Measurements from ENCODE around the gene TRMT6. TPM values are rescaled to one million over a fixed set of nuclear protein-coding genes. Genes with fewer than 3 reads are reported as not detected.

Gene TRMT6
- total RNA-seq, 3 donors from 2014 or later = 8.3 to 10.5 (median 9.2) TPM

DNA sequence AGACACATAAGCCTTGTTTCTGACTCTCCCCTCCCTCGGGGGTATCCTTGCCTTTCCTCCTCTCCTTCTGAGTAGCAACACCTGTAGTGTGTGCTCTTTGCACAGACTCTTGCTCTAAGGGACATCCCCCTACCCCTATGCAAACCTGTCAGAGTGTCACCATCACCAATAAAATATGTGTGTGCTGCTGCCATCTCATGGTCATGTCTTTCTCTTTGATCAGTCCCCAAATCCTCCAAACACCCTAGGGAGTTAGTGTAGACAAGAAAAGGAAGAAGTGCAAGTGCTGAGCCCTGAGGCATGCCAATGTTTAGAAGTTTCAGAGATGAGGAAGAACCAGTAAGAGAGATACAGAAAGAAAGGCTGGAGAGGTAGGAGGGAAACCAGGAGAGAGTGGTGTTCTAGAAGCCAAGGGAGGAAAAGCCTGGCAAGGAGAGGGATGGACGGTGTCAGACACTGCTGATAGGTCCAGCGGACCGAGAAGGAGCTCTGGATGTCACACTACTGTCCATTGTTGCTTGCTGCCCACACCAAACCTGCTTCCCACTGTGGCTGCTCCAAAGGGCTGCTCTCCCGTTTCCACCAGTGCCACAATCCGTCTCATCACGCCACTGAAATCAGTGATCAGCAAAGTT lies 16.4 kb downstream of the TRMT6 start:
- Histone ChIP-seq H3K9me3 (no peaks in the 10 kb centered on the region), H3K4me1 (ENCODE audit: low read depth) (no peaks in the 10 kb centered on the region), H3K36me3 (ENCODE audit: low read depth) (no peaks in the 10 kb centered on the region), H3K4me3 (no peak overlapping the region)
- DNase-seq (peak in 1 of 3 donors; percentile 27), ATAC-seq (no peak)
- TF ChIP-seq, protein P1, sequence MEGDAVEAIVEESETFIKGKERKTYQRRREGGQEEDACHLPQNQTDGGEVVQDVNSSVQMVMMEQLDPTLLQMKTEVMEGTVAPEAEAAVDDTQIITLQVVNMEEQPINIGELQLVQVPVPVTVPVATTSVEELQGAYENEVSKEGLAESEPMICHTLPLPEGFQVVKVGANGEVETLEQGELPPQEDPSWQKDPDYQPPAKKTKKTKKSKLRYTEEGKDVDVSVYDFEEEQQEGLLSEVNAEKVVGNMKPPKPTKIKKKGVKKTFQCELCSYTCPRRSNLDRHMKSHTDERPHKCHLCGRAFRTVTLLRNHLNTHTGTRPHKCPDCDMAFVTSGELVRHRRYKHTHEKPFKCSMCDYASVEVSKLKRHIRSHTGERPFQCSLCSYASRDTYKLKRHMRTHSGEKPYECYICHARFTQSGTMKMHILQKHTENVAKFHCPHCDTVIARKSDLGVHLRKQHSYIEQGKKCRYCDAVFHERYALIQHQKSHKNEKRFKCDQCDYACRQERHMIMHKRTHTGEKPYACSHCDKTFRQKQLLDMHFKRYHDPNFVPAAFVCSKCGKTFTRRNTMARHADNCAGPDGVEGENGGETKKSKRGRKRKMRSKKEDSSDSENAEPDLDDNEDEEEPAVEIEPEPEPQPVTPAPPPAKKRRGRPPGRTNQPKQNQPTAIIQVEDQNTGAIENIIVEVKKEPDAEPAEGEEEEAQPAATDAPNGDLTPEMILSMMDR (IDR thresholded peaks at IDR 0.05) = no peak
- intact Hi-C loops (cut with DNase I, micrococcal nuclease) = no loop called here

DNA sequence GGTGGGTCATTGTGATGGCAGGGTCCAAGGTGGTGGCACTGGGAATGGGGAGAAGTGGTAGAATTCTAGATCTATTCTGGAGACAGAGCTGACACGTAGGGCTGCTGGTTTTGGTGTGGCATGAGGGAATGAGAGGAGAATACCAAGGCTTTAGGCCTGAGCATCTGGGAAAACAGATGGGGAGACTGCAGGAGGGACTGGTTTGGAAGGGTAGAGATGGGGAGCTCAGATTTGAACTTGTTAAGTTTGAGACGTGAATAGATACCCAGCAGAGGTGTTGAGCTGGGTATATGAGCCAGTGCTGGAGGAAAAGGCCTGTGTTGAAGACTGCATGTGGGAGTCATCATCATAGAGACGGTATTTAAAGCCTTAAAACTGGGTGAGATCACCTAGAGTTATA lies 17.5 kb downstream of the TRMT6 start:
- H3K4me1 ChIP-seq (ENCODE audit: low read depth) = no peaks in the 10 kb centered on the region
- no peak overlapping the region for H3K4me3 ChIP-seq
- H3K9me3 ChIP-seq = no peaks in the 10 kb centered on the region
- ATAC-seq (no peak), DNase-seq (no peak)
- TF ChIP-seq, protein P1 (IDR thresholded peaks at IDR 0.05) = no peak
- intact Hi-C loops (cut with DNase I, micrococcal nuclease) = no loop called here
- no peaks in the 10 kb centered on the region for H3K36me3 ChIP-seq (ENCODE audit: low read depth)

DNA sequence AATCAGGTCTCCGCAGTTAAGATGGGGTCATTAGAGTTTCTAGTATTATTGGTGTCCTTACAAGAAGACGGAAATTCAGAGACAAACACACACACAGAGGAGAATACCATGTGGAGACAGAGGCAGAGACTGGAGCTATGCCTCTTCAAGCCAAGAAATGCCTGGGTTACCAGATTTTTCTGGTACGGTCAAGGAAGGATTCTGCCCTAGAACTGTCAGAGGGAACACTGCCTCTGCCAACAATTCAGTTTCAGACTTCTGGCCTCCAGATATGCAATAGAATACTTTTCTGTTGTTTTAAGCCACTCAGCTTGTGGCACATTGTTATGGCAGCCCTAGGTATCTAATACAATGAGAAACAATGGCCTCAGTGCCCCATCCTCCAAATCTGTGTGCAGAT lies 18.9 kb downstream of the TRMT6 start:
- H3K4me3 ChIP-seq = no peak overlapping the region
- no peaks in the 10 kb centered on the region for H3K9me3 ChIP-seq
- ATAC-seq (no peak), DNase-seq (no peak)
- no peaks in the 10 kb centered on the region for H3K36me3 ChIP-seq (ENCODE audit: low read depth)
- intact Hi-C loops (cut with DNase I, micrococcal nuclease) = no loop called here
- TF ChIP-seq, protein P1 (IDR thresholded peaks at IDR 0.05) = no peak
- H3K4me1 ChIP-seq (ENCODE audit: low read depth) = no peaks in the 10 kb centered on the region

DNA sequence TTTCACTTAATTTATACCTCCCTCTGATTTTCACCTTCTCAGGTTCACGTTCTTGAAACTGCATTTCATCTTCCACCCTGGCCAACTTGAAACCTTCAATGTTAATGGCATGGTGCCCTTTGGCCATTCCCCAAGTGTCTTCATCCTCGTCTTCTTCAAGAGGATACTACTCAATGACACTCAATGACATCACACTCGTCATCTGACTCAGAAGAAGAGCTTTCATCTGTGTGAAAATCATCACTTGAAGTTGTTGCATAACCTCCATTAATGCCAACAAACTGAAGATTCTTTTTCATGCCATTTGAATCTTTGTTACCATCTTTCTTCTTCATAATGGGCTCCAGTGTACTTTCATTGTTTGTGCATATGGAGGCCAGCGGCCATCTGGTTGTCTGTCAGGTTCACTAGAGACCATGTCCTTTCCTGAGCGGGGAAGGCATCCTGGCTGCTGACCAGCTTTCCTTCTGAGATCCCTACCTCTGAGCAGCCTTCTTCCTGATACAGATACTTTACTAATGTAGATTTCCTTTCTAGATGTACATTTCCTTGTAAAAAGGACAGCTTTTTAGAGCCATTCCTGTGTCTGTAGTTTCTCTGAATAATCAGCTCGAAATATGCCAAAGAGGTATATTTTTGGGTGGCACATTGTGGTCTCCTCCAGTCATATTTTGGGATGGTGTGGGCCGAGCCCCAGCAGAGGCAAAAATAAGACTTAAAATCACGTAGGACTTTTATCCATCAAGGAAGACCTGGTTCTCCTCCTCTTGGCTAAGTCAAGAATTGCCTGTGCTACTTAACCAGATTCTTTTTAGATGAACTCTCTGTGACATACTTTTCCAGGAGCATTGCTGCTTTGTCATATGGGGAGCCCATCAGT lies 21.3 kb downstream of the TRMT6 start:
- no peak for DNase-seq
- intact Hi-C loops (cut with DNase I, micrococcal nuclease) = no loop called here
- H3K4me1 ChIP-seq (ENCODE audit: low read depth) = no peaks in the 10 kb centered on the region
- ATAC-seq = no peak
- H3K36me3 ChIP-seq (ENCODE audit: low read depth) = no peaks in the 10 kb centered on the region
- no peak overlapping the region for H3K4me3 ChIP-seq
- H3K9me3 ChIP-seq = no peaks in the 10 kb centered on the region
- TF ChIP-seq, protein P1 (IDR thresholded peaks at IDR 0.05) = no peak

DNA sequence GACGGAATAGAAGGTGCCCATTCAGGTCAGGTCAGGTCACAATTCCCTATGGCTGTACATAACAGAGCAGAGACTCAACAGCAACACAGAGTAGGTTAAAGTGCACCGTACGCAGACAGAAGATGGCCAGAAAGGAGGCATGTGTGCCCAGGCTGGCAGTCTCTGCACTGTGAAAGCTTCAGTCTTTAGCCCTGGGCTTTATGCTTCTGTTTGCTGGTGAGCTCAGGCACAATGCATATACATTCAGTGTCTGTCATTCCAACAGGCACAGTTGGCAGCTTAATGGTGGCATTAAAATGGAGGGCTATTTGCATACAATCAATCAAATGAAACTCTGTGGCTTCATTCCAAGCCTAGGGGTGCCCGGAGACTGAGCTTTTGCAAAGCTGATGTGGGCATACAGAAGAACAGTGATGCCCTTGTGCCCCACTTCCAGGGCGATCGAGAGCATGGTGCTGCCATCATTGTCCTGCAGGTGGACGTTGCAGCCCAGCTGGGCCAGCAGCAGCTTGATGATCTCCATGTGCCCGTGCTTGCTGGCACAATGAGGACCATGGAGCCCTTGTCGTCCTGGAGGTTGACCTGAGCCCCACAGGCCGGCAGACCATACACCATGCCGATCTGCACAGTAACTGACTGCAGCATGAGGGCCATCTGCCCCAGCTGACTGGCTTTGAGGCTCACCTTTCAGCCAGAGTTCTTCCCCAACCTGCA lies 22.4 kb downstream of the TRMT6 start:
- Histone ChIP-seq H3K36me3 (ENCODE audit: low read depth) (no peaks in the 10 kb centered on the region), H3K9me3 (no peaks in the 10 kb centered on the region), H3K4me3 (no peak overlapping the region), H3K4me1 (ENCODE audit: low read depth) (no peaks in the 10 kb centered on the region)
- intact Hi-C loops (cut with DNase I, micrococcal nuclease) = no loop called here
- TF ChIP-seq, protein P1 (IDR thresholded peaks at IDR 0.05) = no peak
- DNase-seq (no peak), ATAC-seq (no peak)

All from mucosa of descending colon (tissue), 3 donors.